Mucosa of descending colon (tissue), 3 donors: ENCODE measurements around the gene GRIK3. TPM values are rescaled to one million over a fixed set of nuclear protein-coding genes. Genes with fewer than 3 reads are reported as not detected.

Experiments
- ATAC-seq: fragments of 200-7000 bp; cut with Tn5 transposase; one replicate; pipeline ENCODE4 v1.9.1; 2020; ENCODE audit warnings: mild to moderate bottlenecking, moderate library complexity
- DNase-seq, 3 donors: peaks; one replicate each; pipeline ENCODE4 v3.0.0-alpha.2; 2020
- H3K36me3 ChIP-seq: fragments of 200-600 bp; one replicate; pipeline ENCODE4 v1.8.0; 2021; ENCODE audit warnings: low read depth, mild to moderate bottlenecking
- H3K4me1 ChIP-seq: fragments of 200-600 bp; one replicate; pipeline ENCODE4 v1.8.0; 2021; ENCODE audit warnings: low read depth, mild to moderate bottlenecking
- H3K4me3 ChIP-seq: fragments of 200-600 bp; one replicate; pipeline ENCODE4 v1.8.0; 2021; ENCODE audit warnings: mild to moderate bottlenecking
- H3K9me3 ChIP-seq: fragments of 200-600 bp; one replicate; pipeline ENCODE4 v1.8.0; 2021; ENCODE audit warnings: mild to moderate bottlenecking
- CTCF ChIP-seq: fragments of 200-600 bp; IDR thresholded peaks from one replicate; pipeline ENCODE4 v1.8.0; 2022; ENCODE audit warnings: antibody characterized with exemption, mild to moderate bottlenecking
- intact Hi-C, 2 donors: fragments of 100-400 bp; cut with DNase I in 1 of 2; cut with micrococcal nuclease in 1 of 2; formaldehyde crosslinking; loops; one replicate each; pipeline versions ENCODE4 v1.11.0 to v1.11.1; 2022; cut with DNase I, micrococcal nuclease
- total RNA-seq, 3 donors: library from RNA; stranded (reverse); fragmentation: NEBNext Ultra II Directional in 2 of 3; extraction: Animal tissue kit (Norgen Biotek cat#: 25700) in 2 of 3; gene quantifications; one replicate each; pipeline versions ENCODE4 v1.2.1 to v1.2.4, GENCODE V29; 2021 to 2023
- donor health status: DM: no; HTN: no; CAD: no; lungs with moderate emphysema.
- donor health status: DM: no; HTN: no; CAD: no.
- donor health status: DM: no; HTN: yes; CAD: no.

GRIK3 gene
- total RNA-seq, 3 donors from 2014 or later, result 0.41 to 13.6 (median 1.5) TPM

- ATAC-seq, result no peak
- no peaks in the 10 kb centered on the region for H3K4me1 ChIP-seq
- DNase-seq, result no peak
- no peak overlapping the region for H3K4me3 ChIP-seq
- H3K9me3 ChIP-seq, result no peaks in the 10 kb centered on the region
- intact Hi-C loops, result no loop called here
- TF ChIP-seq CTCF, result no peak
- H3K36me3 ChIP-seq, result no peaks in the 10 kb centered on the region
These were observed 83.6 kb downstream of the GRIK3 start for GRCh38 chr1:36950604-36951291.

GRCh38 chr1:36948606-36949005 lies 85.7 kb downstream of the GRIK3 start:
- ATAC-seq (no peak), DNase-seq (no peak)
- Histone ChIP-seq H3K9me3 (no peaks in the 10 kb centered on the region), H3K4me1 (no peaks in the 10 kb centered on the region), H3K36me3 (no peaks in the 10 kb centered on the region), H3K4me3 (no peak overlapping the region)
- TF ChIP-seq CTCF, result no peak
- intact Hi-C loops, result no loop called here

- intact Hi-C loops, result no loop called here
- H3K9me3 ChIP-seq, result no peaks in the 10 kb centered on the region
- no peak for TF ChIP-seq CTCF
- no peaks in the 10 kb centered on the region for H3K36me3 ChIP-seq
- no peak for DNase-seq
- H3K4me3 ChIP-seq, result no peak overlapping the region
- no peak for ATAC-seq
- H3K4me1 ChIP-seq, result no peaks in the 10 kb centered on the region
These were observed 86.2 kb downstream of the GRIK3 start for GRCh38 chr1:36948147-36948546.

GRCh38 chr1:36947384-36947783 lies 86.9 kb downstream of the GRIK3 start:
- no peak for ATAC-seq
- Histone ChIP-seq H3K4me1 (no peaks in the 10 kb centered on the region), H3K4me3 (no peak overlapping the region), H3K9me3 (no peaks in the 10 kb centered on the region), H3K36me3 (no peaks in the 10 kb centered on the region)
- no peak for TF ChIP-seq CTCF
- intact Hi-C loops, result no loop called here
- no peak for DNase-seq

GRCh38 chr1:36944883-36945282 lies 89.4 kb downstream of the GRIK3 start:
- Histone ChIP-seq H3K36me3 (no peaks in the 10 kb centered on the region), H3K4me1 (no peaks in the 10 kb centered on the region), H3K9me3 (no peaks in the 10 kb centered on the region), H3K4me3 (no peak overlapping the region)
- DNase-seq (no peak), ATAC-seq (no peak)
- TF ChIP-seq CTCF, result no peak
- intact Hi-C loops, result no loop called here

GRCh38 chr1:36942148-36942547 lies 92.2 kb downstream of the GRIK3 start:
- no peak for TF ChIP-seq CTCF
- no peak overlapping the region for H3K4me3 ChIP-seq
- no peaks in the 10 kb centered on the region for H3K36me3 ChIP-seq
- H3K9me3 ChIP-seq, result no peaks in the 10 kb centered on the region
- H3K4me1 ChIP-seq, result no peaks in the 10 kb centered on the region
- intact Hi-C loops, result no loop called here
- ATAC-seq (no peak), DNase-seq (no peak)
